HEK293 (cell line): ENCODE data around the gene SURF2.

Experiments used
- IKZF3 ChIP-seq: fragments of 450-650 bp; IDR thresholded peaks from 2 replicates; pipeline ENCODE4 v1.5.0; 2018; ENCODE audit warnings: missing biosample characterization, mild to moderate bottlenecking, missing genetic modification characterization, moderate library complexity
- KLF7 ChIP-seq: fragments of 450-650 bp; formaldehyde crosslinking; IDR thresholded peaks from 2 replicates; pipeline ENCODE4 v1.5.1; 2016; ENCODE audit warnings: missing biosample characterization, missing genetic modification characterization, borderline replicate concordance
- KLF9 ChIP-seq: fragments of 450-650 bp; formaldehyde crosslinking; IDR thresholded peaks from 2 replicates; pipeline ENCODE4 v1.5.1; 2016; ENCODE audit warnings: missing biosample characterization, missing genetic modification characterization, low read depth
- PATZ1 ChIP-seq: fragments of 450-650 bp; formaldehyde crosslinking; IDR thresholded peaks from 2 replicates; pipeline ENCODE4 v1.5.1; 2016; ENCODE audit warnings: missing biosample characterization, missing genetic modification characterization
- PRDM1 ChIP-seq: fragments of 450-650 bp; formaldehyde crosslinking; IDR thresholded peaks from 2 replicates; pipeline ENCODE4; 2016; ENCODE audit warnings: missing biosample characterization, missing genetic modification characterization
- PRDM4 ChIP-seq: fragments of 450-650 bp; formaldehyde crosslinking; IDR thresholded peaks from 2 replicates; pipeline ENCODE4 v1.5.1; 2017; ENCODE audit warnings: missing biosample characterization, missing genetic modification characterization
- PRDM6 ChIP-seq: fragments of 450-650 bp; formaldehyde crosslinking; IDR thresholded peaks from 2 replicates; pipeline ENCODE4 v1.5.1; 2017; ENCODE audit warnings: missing biosample characterization, missing genetic modification characterization
- REST ChIP-seq: fragments of 450-650 bp; formaldehyde crosslinking; IDR thresholded peaks from 2 replicates; pipeline ENCODE4 v1.5.1; 2016; ENCODE audit warnings: missing biosample characterization, missing genetic modification characterization
- SETDB1 ChIP-seq: IDR thresholded peaks from one replicate; pipeline ENCODE4 v1.6.1; 2017; ENCODE audit warnings: mild to moderate bottlenecking, low read length, moderate library complexity, mixed read lengths; ENCODE audit not compliant: insufficient read length
- WT1 ChIP-seq: fragments of 450-650 bp; formaldehyde crosslinking; IDR thresholded peaks from 2 replicates; pipeline ENCODE4 v1.5.1; 2016; ENCODE audit warnings: missing biosample characterization, missing genetic modification characterization
- ZFHX2 ChIP-seq: fragments of 450-650 bp; formaldehyde crosslinking; conservative IDR thresholded peaks from 2 replicates; pipeline ENCODE4 v1.5.1; 2016; ENCODE audit warnings: missing biosample characterization, missing genetic modification characterization
- ZFP41 ChIP-seq: fragments of 450-650 bp; formaldehyde crosslinking; IDR thresholded peaks from 2 replicates; pipeline ENCODE4 v1.5.1; 2016; ENCODE audit warnings: missing biosample characterization, missing genetic modification characterization, borderline replicate concordance
- ZIC2 ChIP-seq: fragments of 450-650 bp; formaldehyde crosslinking; IDR thresholded peaks from 2 replicates; pipeline ENCODE4 v1.5.1; 2016; ENCODE audit warnings: missing biosample characterization, missing genetic modification characterization
- ZNF146 ChIP-seq: fragments of 450-650 bp; formaldehyde crosslinking; IDR thresholded peaks from 2 replicates; pipeline ENCODE4 v1.5.1; 2016; ENCODE audit warnings: missing biosample characterization, missing genetic modification characterization
- ZNF280C ChIP-seq: fragments of 450-650 bp; formaldehyde crosslinking; IDR thresholded peaks from 2 replicates; pipeline ENCODE4 v1.5.1; 2016; ENCODE audit warnings: missing biosample characterization, missing genetic modification characterization
- ZNF280D ChIP-seq: fragments of 450-650 bp; formaldehyde crosslinking; IDR thresholded peaks from 2 replicates; pipeline ENCODE4 v1.5.1; 2016; ENCODE audit warnings: missing biosample characterization, missing genetic modification characterization
- ZNF391 ChIP-seq: fragments of 450-650 bp; formaldehyde crosslinking; IDR thresholded peaks from 2 replicates; pipeline ENCODE4 v1.5.1; 2016; ENCODE audit warnings: low read depth, missing biosample characterization, missing genetic modification characterization, borderline replicate concordance
- ZNF571 ChIP-seq: fragments of 450-650 bp; formaldehyde crosslinking; IDR thresholded peaks from 2 replicates; pipeline ENCODE4 v1.5.0; 2017; ENCODE audit warnings: missing biosample characterization, missing genetic modification characterization
- ZNF658 ChIP-seq: fragments of 450-650 bp; formaldehyde crosslinking; IDR thresholded peaks from 2 replicates; pipeline ENCODE4; 2016; ENCODE audit warnings: missing biosample characterization, missing genetic modification characterization
- ZNF692 ChIP-seq: fragments of 450-650 bp; formaldehyde crosslinking; IDR thresholded peaks from 2 replicates; pipeline ENCODE4 v1.5.1; 2016; ENCODE audit warnings: missing biosample characterization, missing genetic modification characterization
- ZSCAN23 ChIP-seq: fragments of 450-650 bp; formaldehyde crosslinking; IDR thresholded peaks from 2 replicates; pipeline ENCODE4 v1.5.1; 2016; ENCODE audit warnings: missing biosample characterization, missing genetic modification characterization

SURF2 gene

GRCh38 chr9:133347985-133348717, 8.2 kb upstream of the SURF2 start, which contains the start of the genes MED22 and RPL7A (continued):
- 0 out of 2 replicates have a peak, but pooled peaks have one; percentile 24 for TF ChIP-seq REST (tag by site-specific recombination)
- no peak for TF ChIP-seq ZNF280D
- no peak; the same call in 1 of the 2 replicates for TF ChIP-seq ZNF692 (tag by site-specific recombination)
- TF ChIP-seq ZNF571 (tag by site-specific recombination), result no peak
- no peak for TF ChIP-seq SETDB1
- TF ChIP-seq ZNF391 (tag by site-specific recombination), result peak; percentile 89
- 0 out of 2 replicates have a peak, but pooled peaks have one; percentile 86 for TF ChIP-seq ZSCAN23
- TF ChIP-seq PRDM6 (tag by site-specific recombination), result no peak
- no peak for TF ChIP-seq IKZF3 (tag by site-specific recombination)
- TF ChIP-seq PRDM1, result peak; percentile 49; the same call in 1 of the 2 replicates
- peak; percentile 82 for TF ChIP-seq KLF7 (tag by site-specific recombination)
- TF ChIP-seq ZIC2 (tag by site-specific recombination), result no peak
- peak; percentile 55 for TF ChIP-seq KLF9
- no peak for TF ChIP-seq ZNF658 (tag by site-specific recombination)
- TF ChIP-seq WT1 (tag by site-specific recombination), result no peak; the same call in 1 of the 2 replicates
- TF ChIP-seq PATZ1, result no peak
- TF ChIP-seq ZNF280C, result no peak
- no peak for TF ChIP-seq ZFP41 (tag by site-specific recombination)
- TF ChIP-seq ZNF146 (tag by site-specific recombination), result peak; percentile 16; the same call in 1 of the 2 replicates
- TF ChIP-seq PRDM4 (tag by site-specific recombination), result peak; percentile 57; the same call in 1 of the 2 replicates
- TF ChIP-seq ZFHX2 (tag by site-specific recombination), result no peak; the same call in 1 of the 2 replicates
